CD4-positive, alpha-beta T cell treated with Interleukin-6 for 4 hours (primary cell): ENCODE measurements around the gene FMN2.

Experiments used
- DNase-seq: peaks from one replicate; pipeline ENCODE4 v3.0.0-alpha.2; 2020; ENCODE audit warnings: mixed read lengths

The FMN2 gene

GRCh38 chr1:240091614-240092300 is at the start of gene FMN2:
TSS of gene FMN2 (plus strand) at chr1:240091883. CDS start at chr1:240092110, 227 bp downstream.
- no peak for DNase-seq

GRCh38 chr1:240044620-240045019 is 47.1 kb upstream of the FMN2 start:
- no peak for DNase-seq

GRCh38 chr1:240046000-240046399 is 45.7 kb upstream of the FMN2 start:
- no peak for DNase-seq

DNA sequence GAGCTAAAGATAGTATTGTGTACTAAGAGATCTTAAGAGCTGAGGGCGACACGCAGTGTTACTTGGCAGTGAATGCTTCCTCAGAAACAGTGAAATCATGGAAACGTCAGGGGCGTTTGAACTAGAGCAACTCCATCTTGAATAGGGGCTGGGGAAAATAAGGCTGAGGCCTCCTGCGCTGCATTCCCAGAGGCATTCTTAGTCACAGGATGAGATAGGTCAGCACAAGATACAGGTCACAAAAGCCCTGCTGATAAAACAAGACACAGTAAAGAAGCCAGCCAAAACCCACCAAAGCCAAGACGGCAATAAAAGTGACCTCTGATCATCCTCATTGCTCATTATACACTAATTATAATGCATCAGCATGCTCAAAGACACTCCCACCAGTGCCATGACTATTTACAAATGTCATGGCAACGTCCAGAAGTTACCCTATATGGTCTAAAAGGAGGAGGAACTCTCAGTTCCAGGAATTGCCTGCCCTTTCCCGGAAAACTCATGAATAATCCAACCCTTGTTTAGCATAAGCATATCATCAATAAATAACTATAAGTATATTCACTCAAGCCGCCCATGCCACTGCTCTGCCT is 37.5 kb upstream of the FMN2 start:
- no peak for DNase-seq

DNA sequence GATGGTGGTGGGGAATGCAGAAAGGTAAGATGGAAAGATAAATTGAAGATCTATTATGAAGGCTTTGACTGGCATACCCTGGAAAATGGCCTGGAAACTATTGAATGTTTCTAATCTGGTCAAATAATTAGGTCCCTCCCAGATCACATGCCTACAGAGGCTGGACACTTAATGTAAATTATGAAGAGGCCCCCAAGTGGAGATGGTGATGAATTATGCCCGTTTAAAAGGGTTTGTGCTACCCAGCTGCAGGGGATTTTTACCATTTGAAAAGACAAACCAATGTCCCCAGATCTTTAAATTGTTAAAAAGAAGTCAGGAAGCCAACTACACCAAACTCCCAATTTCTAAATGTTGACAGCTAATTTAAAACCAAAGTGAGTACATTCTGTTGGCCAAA is 35.7 kb upstream of the FMN2 start:
- no peak for DNase-seq

DNA sequence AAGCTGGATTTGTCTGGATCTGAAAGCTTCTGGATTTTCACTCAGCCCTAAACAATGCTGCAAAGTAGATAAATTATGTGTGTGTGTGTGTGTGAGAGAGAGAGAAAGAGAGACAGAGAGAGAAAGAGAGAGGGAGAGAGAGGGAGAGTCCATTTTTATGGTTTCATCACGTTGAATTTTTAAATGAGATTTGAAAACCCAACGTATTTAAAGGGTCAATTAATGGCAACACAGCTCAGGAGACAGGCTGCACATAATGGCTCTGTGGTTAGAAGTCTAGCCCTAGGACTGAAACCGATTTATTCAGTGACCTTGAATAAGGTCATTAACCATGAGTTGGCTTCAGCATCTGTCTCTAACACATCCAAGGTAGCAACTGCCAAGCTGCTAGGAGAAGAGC is 35.3 kb upstream of the FMN2 start:
- DNase-seq: no peak

DNA sequence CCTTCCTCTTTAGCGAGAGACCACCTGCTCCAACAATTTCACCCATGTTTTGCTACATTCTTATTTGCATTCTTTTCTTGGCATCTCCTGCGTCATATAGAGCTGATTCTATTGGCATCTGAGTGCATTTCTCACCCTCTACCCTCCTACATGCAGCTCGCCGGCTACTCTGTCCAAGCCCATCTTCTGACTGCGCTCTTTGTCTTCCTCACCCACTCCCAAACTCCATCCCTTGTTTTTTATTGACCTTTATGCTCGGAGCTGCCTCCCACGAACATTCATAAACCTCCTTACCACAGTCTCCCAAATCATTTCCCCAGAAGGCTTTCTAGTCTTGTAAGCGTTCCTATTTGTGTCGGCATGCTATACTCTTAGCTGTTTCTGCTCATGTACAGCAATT is 33.6 kb upstream of the FMN2 start:
- DNase-seq: no peak

DNA sequence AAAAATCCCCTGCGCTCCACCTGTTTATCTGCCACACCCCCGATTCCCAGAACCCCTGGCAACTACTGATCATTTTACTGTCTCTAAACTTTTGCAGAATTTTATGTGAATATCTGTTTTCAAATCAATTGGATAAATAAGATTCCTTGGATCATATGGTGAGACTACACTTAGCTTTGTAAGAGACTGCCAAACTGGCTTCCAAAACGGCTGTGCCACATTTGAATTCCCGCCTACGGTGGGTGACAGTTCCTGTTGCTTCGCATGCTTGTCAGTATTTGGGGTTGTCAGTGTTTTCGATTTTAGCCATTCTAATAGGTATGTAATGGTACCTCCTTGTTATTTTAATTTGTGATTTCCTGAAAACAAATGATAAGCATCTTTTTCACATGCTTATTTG is 22.7 kb upstream of the FMN2 start:
- DNase-seq: no peak

DNA sequence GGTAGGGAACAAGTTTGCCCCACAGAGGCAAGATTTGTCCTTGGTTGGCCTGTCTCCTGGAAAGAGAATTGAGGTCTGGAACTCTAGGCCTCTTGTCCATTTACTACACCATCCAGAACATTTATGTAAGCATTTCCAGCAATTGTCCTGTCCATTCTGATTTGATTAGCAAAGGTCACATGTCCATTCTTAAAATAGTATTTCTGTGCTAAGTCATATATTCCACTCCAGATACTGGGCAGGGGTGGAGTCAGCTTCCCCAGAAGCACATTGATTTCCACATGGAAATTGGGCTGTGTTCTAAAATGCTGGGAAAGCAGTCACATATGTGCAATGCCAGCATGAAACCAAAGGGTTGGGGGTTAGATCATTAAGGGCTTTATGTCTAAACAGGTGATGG is 21.5 kb upstream of the FMN2 start:
- DNase-seq: no peak

DNA sequence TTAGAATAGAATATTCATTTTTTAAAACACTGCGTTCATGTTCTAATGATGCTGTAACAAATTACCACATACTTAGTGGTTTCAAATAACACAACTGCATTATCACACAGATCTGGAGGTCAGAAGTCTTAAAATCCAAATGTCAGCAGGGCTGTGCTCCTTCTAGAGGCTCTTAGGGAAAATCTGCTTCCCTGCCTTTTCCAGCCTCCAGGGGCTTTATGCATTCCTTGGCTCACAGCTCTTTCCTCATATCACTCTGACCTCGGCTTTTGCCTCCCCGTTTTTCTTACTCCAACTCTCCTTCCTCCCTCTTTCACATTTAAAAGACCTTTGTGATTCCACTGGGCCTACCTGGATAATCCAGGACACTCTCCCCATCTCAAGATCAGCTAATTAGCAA is 18.6 kb upstream of the FMN2 start:
- no peak for DNase-seq

DNA sequence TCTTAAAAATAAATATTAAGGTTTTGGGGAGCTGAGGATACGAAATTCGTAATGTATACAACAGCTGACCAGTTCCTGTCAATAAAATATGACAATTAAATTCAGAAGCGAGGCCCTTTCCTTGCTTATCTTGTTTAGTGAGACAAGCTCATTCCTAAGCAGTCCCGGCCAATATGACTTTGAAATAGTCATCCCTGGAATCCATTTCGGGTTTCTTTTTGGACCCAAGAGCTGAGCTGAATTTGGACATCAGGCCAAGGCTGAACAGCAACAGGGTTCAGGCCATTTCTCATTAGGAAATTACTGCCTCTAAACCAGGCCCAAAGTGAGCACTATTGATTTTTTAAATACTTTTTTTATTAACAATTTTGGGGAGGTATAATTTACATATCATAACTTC is 17.3 kb upstream of the FMN2 start:
- DNase-seq: no peak

DNA sequence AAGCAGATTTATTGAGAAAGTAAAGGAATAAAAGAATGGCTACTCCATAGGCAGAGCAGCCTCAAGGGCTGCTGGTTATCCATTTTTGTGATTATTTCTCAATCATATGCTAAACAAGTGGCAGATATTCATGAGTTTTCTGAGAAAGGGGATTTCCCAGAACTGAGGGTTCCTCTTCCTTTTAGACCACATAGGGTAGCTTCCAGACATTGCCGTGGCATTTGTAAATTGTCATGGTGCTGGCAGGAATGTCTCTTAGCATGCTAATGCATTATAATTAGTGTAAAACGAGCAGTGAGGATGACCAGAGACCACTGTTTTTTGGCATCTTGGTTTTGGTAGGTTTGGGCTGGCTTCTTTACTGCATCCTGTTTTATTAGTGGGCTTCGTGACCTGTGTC is 16.8 kb upstream of the FMN2 start:
- no peak for DNase-seq

DNA sequence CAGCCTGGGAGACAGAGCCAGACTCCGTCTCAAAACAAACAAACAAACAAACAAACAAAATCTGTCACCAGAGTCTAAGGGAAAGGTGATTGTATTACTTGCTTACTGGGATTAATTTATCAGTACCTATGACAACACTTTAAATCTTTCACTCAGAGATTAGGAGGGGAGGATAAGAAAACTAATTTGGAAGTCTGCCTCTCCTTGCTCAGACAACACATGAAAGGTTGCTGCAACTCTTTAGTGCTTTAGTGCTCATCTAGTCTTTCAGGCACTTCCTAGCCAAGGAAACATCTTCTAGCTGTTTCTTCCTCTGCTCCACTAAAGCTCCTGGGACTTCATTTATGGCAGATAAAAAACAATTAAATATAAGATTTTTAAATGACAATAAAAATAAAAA is 7.3 kb upstream of the FMN2 start:
- no peak for DNase-seq

DNA sequence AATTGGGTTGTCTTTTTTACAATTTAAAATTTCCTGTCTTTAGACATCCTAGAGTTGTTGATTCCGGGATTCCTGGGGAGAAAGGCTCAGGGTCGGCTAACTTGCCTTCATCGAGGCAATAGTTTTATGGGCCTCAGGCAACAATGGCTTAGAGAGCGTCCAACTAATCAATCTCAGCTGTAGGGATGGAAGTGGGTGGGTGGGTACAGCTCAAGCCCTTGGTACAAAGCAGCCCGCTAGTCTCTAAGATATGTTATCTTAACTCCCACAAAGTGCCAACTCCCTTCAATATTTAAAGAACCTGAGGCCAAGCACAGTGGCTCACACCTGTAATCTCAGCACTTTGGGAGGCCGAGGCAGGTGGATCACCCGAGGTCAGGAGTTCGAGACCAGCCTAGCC is 6.9 kb upstream of the FMN2 start:
- DNase-seq: no peak

- no peak for DNase-seq
Observed at GRCh38 chr1:240086726-240087125, 5.0 kb upstream of the FMN2 start.

DNA sequence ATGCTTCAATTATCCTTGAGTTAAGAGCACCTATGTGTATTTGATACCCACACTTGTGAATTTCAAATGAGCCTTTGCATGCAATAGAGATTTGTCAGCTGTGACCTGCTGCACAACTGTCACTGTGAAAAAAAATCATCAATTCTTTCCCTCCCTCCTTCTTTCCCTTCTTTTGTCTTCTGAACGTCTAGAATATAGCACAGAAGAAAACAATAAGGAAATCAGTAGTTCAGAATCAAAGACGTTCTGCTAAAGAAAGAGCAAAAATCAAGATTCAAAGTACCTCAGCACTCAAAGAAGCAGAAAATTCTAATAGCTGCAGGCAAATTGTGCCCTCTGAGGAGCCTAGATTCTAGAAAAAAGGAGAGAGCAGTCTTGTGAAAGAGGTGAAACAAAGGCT is 1.7 kb upstream of the FMN2 start:
- DNase-seq: no peak

DNA sequence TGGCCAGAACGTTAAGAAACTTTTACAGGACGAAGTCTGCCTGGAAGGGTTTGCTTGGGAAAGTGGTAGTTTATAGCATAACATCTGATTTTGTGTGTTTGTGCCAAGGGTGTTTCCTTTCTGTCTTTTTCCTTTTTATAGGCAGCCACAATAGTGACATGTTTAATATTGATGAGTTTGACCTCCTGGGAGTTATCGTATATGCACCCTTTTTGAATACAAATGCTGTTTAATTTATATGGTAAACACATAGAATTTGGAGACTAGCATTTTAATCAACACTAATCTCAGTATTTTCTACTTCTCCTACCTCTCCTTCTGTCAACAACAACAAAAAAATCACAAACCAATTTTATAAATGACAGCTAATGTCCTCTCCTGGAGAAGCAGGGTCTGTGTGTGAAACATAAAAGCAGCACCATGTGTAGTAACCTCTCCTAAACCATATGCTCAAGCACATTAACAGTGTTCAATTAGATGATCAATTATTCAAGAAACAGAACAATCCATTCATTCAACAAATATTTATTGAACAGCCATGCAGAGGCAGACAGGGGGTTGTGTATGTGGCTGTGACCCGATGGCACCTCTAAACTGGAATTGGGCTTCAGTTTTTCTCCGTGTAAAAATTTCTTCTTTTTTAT is 604 bp upstream of the FMN2 start:
- no peak for DNase-seq

- DNase-seq: no peak
Observed at GRCh38 chr1:240092301-240093119, 827 bp downstream of the FMN2 start.

- DNase-seq: no peak
Observed at GRCh38 chr1:240093120-240093961, 1.7 kb downstream of the FMN2 start.

- DNase-seq: no peak
Observed at GRCh38 chr1:240094041-240094722, 2.5 kb downstream of the FMN2 start.

- DNase-seq: no peak
Observed at GRCh38 chr1:240096974-240097373, 5.3 kb downstream of the FMN2 start.

- DNase-seq: no peak
Observed at GRCh38 chr1:240098534-240098933, 6.9 kb downstream of the FMN2 start.
